Measurements from ENCODE around the gene CSNK1E.
A peak's percentile ranks its signal among the peaks of the same experiment; 100 is the strongest.

The CSNK1E gene

DNA sequence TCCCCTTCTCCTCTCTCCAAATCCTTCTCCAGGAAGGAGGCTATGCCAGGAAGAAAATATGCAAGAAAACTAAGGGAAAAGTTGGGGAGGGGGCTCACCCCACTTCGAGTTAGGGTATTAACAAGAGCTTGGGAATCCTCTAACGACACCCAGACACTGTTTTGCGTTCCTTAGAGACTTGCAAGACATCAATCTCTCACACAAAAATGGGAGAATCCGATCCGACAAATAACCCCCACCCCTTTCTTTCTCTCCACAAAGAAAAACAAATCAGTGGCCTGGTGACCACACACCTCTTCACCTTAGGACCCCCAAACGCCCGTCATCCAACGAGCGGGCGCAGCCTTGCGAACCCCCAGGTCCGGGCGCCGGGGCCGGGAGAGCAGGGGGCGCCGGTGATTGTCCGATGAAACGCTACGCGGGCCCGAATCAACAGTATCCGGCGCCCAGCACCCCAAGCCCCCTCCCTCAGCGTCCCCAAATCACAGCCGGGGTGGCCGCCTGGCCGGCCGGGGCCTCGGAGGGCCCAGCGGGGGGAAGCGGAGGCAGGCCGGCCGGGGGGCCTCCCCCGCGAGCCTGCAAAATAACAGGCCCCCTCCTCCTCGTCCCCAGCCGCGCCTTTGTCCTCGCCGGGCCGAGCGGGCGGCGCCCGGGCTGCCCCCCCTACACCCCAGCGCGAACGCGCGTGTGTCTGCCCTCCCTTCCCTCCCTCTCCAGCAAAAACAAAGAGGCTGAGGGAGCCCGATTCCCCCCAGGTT lies 690 bp downstream of the CSNK1E start:
- TF ChIP-seq, protein P1, sequence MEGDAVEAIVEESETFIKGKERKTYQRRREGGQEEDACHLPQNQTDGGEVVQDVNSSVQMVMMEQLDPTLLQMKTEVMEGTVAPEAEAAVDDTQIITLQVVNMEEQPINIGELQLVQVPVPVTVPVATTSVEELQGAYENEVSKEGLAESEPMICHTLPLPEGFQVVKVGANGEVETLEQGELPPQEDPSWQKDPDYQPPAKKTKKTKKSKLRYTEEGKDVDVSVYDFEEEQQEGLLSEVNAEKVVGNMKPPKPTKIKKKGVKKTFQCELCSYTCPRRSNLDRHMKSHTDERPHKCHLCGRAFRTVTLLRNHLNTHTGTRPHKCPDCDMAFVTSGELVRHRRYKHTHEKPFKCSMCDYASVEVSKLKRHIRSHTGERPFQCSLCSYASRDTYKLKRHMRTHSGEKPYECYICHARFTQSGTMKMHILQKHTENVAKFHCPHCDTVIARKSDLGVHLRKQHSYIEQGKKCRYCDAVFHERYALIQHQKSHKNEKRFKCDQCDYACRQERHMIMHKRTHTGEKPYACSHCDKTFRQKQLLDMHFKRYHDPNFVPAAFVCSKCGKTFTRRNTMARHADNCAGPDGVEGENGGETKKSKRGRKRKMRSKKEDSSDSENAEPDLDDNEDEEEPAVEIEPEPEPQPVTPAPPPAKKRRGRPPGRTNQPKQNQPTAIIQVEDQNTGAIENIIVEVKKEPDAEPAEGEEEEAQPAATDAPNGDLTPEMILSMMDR (IDR thresholded peaks at IDR 0.05; ENCODE audit: extremely low read depth, insufficient read depth, missing control alignments): no peak
- DNase-seq (ENCODE audit: low spot score): peak; percentile 79
- in situ Hi-C loops (cut with MboI; ENCODE audit: low pct_unique_long_range_greater_than_20kb, low sequenced_read_pairs, unreplicated experiment): no loop called here

DNA sequence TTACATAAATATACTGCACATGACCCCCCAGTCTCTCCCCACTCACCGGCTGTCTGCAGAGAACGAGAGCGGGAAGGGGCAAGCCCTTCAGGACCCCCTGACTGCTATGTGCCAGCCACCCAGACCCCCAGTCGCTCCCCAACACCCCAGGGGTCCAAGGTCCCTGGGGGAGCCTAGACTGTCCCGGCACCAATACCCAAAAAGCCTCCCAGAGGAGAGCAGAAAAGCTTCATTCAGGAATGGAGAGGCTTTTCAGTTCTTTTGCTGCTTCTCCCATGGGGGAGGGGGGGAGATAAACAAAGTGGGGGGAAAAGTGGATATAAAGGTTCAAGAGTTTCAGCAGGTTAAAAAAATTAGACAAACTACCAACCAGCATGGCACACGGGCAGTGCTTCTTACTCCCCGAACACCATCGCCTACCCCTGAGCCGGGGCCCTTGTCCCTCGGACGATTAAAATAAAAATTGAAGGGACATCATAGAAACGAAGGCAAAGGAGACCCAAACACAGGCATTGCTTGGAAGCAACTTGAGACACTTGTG lies 1.3 kb downstream of the CSNK1E start:
- peak; percentile 54 for DNase-seq (ENCODE audit: low spot score)
- TF ChIP-seq, protein P1 (IDR thresholded peaks at IDR 0.05; ENCODE audit: extremely low read depth, insufficient read depth, missing control alignments): no peak
- in situ Hi-C loops (cut with MboI; ENCODE audit: low pct_unique_long_range_greater_than_20kb, low sequenced_read_pairs, unreplicated experiment): no loop called here

DNA sequence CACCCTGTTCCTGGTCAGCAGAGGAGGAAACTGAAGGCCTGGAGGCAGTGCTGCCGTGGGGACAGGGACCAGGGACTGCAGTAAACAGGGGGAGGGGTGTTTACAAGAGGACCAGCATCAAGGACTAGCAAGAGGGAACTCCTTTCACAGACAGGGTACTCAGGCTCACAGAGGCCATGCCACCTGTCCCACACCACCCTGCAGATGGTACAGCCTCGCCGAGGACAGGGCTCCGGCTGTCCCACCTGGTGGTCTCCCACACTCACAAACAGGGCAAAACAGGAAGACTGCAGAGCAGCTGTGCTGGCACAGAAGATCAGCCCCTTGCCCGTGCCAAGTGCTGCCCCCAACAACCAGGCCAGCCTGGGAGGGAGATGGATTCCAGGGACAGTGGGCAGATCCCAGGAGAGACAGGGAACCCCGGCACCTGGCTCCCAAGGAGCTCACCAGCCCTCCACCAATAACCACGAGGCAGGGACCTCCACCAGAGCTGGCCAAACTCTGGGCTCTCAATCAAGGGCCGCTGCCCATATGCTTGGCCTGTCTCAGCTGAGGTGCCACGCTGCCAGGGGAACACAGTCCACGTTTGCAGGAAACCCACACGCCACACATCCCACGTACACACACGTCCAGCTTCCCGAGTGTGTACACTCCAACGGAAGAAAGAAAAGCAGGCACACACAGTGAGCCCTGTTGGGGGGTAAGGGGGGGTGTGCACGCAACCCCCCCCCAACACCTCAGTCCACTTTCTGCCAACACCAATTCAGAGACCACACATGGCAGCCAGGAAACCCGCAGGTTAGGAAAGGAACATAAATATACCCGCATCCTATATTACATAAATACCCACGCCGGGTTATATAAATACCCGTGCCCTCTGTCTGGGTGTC lies 2.1 kb downstream of the CSNK1E start:
- in situ Hi-C loops (cut with MboI; ENCODE audit: low pct_unique_long_range_greater_than_20kb, low sequenced_read_pairs, unreplicated experiment): no loop called here
- TF ChIP-seq, protein P1 (IDR thresholded peaks at IDR 0.05; ENCODE audit: extremely low read depth, insufficient read depth, missing control alignments): no peak
- DNase-seq (ENCODE audit: low spot score): no peak

DNA sequence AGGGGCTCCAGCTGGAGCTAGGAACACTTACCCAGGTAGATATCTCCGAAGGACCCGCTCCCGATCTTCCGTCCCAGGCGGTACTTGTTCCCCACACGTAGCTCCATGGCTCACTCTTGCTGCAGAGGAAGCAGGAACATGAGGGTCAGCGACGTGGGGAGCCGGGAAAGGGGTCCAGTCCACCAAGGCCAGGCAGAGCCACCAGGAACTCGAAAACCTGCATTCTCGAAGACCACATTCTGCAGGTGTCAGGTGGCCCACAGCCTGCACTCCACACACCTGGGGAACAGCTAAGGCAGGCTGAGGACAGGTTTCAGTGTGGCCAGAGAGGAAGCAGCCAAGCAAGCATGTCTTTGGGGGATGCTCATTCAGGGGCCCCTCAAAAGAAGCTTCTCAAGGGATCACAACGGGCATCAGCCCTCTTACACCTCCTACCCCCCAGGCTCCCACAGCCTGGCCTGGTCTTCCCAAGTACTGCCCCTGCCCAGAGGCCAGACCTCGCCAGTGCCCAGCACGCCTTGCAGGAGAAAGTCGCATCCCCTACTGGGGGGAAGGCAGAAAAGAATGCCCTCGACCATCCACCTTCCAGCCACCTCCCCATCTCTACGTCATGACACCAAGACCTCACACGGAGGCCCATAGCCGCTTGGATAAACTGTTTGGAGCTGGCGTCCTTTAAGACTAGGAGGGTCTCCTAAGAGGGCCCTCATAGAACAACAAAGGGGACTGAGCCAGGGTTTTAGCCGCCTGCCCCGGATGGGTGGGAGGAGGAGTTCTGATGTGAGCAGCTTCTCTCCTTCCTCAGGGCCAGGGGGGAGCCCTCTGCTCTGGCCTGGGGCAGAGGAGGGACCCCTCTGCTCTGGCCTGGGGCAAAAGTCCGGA lies 2.9 kb downstream of the CSNK1E start:
- TF ChIP-seq, protein P1 (IDR thresholded peaks at IDR 0.05; ENCODE audit: extremely low read depth, insufficient read depth, missing control alignments): no peak
- in situ Hi-C loops (cut with MboI; ENCODE audit: low pct_unique_long_range_greater_than_20kb, low sequenced_read_pairs, unreplicated experiment): no loop called here
- no peak for DNase-seq (ENCODE audit: low spot score)

DNA sequence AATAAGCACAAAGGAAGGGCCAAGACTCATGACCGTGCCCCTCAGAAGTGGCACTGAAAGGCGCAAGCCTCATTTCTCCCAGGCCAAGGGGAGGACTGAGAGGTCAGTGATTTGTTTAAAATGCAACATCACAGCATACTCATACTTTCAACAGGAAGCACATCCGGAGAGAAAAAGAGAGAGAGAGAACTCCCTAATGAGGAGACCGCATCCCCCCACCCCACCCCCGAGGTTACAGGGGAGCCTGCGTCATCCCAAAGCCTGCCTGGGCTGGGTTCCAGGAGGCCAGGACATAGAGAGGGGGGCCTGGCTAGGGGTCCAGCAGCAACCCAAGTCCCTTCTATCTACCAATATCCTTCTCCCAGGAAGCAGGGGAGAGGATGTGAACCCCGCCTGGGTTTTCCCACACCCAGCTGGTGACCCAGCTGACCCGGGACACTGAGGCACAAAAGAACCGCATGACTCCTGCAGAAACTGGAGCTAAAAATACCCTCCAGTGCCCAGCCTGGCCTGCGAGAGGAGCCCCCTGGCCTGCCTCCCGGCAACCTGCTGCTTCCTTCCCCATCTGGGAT lies 3.8 kb downstream of the CSNK1E start:
- TF ChIP-seq, protein P1 (IDR thresholded peaks at IDR 0.05; ENCODE audit: extremely low read depth, insufficient read depth, missing control alignments): no peak
- no peak for DNase-seq (ENCODE audit: low spot score)
- in situ Hi-C loops (cut with MboI; ENCODE audit: low pct_unique_long_range_greater_than_20kb, low sequenced_read_pairs, unreplicated experiment): no loop called here
